Skeletal muscle tissue (tissue), 4 donors: ENCODE measurements around the gene KRT33A. TPM values are rescaled to one million over a fixed set of nuclear protein-coding genes. Genes with fewer than 3 reads are reported as not detected.

Experiments used
- H3K27ac ChIP-seq: one replicate; pipeline ENCODE4 v1.7.0; 2013; ENCODE audit warnings: mild to moderate bottlenecking, low read depth, low read length, inconsistent platforms
- H3K27me3 ChIP-seq, 3 donors: one replicate each; pipeline ENCODE4 v1.7.0; 2013; ENCODE audit warnings: low read length in 3 of 3; ENCODE audit not compliant: control insufficient read depth in 3 of 3, insufficient read depth in 3 of 3
- H3K36me3 ChIP-seq, 3 donors: one replicate each; pipeline ENCODE4 v1.7.0; 2013; ENCODE audit warnings: low read length in 3 of 3; ENCODE audit not compliant: control insufficient read depth in 3 of 3, insufficient read depth in 3 of 3
- H3K4me1 ChIP-seq, 3 donors: one replicate each; pipeline ENCODE4 v1.7.0; 2013; ENCODE audit warnings: low read length in 3 of 3, mild to moderate bottlenecking in 3 of 3; ENCODE audit not compliant: control insufficient read depth in 3 of 3, insufficient read depth in 3 of 3
- H3K4me3 ChIP-seq, 3 donors: one replicate each; pipeline ENCODE4 v1.7.0; 2013; ENCODE audit warnings: low read length in 3 of 3
- H3K9ac ChIP-seq, 3 donors: one replicate each; pipeline ENCODE4 v1.7.0; 2013; ENCODE audit warnings: low read length in 3 of 3, mild to moderate bottlenecking in 3 of 3, moderate library complexity in 2 of 3, low read depth in 1 of 3
- H3K9me3 ChIP-seq, 3 donors: one replicate each; pipeline ENCODE4 v1.7.0; 2013; ENCODE audit warnings: low read length in 3 of 3; ENCODE audit not compliant: control insufficient read depth in 3 of 3
- total RNA-seq: library from RNA; depleted of rRNA; stranded (reverse); fragments of >200 nt; gene quantifications from one replicate; pipeline ENCODE4 v1.2.3, GENCODE V29; 2014
- donor health status: Osteomylitis.

Gene KRT33A
- total RNA-seq, 1 donor from 2014 or later: not detected

DNA sequence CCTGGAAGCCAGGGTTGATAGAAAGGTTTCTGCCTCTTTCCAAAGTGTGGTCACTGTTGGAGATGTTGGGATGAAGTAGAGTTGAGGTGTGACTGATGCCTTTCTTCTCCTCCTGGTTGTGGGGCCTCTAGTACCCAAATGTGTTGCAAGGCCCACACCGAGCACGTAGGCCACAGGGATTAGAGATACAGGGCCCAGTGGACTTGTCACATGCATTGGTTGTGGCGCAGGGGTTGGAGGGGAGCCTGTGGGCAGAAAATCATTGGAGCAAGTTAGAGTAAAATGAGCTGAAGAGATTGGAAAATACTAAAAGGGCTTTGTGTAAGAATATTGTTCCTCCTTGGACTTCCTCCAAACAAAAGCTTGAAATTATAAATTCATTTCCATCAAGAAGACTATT, 4.6 kb downstream of the KRT33A start:
- Histone ChIP-seq H3K9ac (no peak overlapping the region), H3K9me3 (no peaks in the 10 kb centered on the region), H3K4me3 (no peak overlapping the region), H3K27ac (no peak overlapping the region), H3K36me3 (no peaks in the 10 kb centered on the region), H3K27me3 (peaks cover 0 to 3% (median 1%) of the 10 kb centered on the region in 3 donors), H3K4me1 (no peaks in the 10 kb centered on the region)

DNA sequence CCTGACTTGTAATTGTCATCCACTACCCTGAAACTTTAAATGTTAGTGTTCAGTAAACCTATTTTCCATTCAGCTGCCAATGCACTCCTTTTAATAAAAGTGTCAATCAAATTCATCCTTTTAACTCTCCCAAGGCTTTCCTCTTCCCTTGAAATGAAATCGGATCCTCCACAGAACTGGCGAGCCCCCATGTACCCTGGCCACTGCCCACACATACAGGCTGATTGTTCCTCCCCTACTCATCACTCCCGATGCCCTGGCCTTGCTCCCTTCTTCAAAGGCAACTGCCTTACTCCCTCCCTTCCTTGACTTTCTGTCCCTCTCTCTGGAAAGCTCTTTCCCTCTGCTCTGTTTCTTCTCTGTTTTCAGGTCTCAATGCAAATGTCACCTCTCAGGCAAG, 7.6 kb downstream of the KRT33A start:
- no peak overlapping the region for H3K27ac ChIP-seq
- no peak overlapping the region for H3K9ac ChIP-seq
- H3K36me3 ChIP-seq: no peaks in the 10 kb centered on the region
- peaks cover 0 to 3% (median 0%) of the 10 kb centered on the region in 3 donors for H3K4me1 ChIP-seq
- peaks cover 0 to 3% (median 2%) of the 10 kb centered on the region in 3 donors for H3K27me3 ChIP-seq
- H3K4me3 ChIP-seq: no peak overlapping the region
- H3K9me3 ChIP-seq: no peaks in the 10 kb centered on the region

DNA sequence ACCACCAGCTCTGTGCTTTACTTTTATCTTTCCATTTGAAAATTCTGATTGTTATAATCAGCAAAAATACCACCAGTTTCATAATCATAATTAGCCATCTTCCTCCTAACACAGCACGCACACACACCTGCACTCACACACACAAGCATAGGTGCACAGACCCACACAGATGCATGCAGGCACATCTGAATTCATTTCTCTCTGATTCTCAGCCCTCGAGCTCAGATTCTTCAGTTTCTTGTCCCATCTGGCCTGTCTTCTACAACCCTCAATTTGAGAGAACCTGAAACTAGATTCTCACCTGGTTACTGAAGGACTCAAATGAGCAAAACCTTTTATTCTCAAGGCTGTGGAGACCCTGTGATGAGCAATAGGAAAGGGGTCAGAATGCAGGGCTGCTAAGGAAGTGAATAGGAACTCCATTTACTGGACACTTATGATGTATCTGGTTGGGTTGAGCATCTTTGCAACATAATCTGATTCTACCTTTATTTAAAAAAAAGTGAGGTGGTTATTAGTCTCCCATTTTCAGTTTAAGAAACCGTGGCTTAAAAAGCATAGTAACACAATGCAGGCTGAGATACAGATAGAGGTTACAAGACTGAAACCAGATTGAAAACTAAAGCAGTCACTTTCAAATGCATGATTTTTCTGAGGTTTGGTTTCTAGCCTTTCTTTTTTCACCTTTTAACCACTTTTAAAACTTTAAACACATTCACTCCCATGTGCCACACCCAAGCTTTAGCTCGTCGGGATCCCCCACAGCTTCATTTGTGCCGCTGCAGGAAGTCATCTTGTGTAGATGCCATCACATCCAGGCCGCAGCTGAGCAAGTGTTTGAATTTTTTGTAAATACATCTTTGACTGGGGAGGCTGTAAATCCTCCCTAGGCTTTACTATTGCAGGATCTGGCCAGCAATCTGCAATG, 9.4 kb downstream of the KRT33A start:
- peaks cover 0 to 3% (median 0%) of the 10 kb centered on the region in 3 donors for H3K4me1 ChIP-seq
- H3K27ac ChIP-seq: no peak overlapping the region
- H3K27me3 ChIP-seq: peaks cover 0 to 3% (median 2%) of the 10 kb centered on the region in 3 donors
- H3K9me3 ChIP-seq: no peaks in the 10 kb centered on the region
- no peaks in the 10 kb centered on the region for H3K36me3 ChIP-seq
- H3K4me3 ChIP-seq: no peak overlapping the region
- no peak overlapping the region for H3K9ac ChIP-seq

DNA sequence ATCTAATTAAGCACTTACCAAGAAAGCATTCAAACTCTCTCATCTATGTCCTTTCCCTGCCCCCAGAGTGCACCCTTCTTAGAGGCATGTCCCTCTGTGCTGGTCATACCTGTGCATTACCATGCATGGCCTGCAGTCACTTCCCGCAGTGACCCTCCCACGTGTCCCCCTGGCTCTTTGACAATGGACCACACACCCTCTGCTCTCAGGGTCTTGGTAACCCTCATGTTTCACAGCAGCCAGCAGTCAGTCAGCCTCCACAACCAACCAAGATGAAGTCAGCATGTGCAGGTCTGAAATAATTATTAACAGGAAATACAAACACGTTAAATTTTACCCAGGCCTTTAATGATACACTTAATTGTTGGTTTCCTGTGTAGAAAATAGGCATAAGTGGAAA, 10.1 kb downstream of the KRT33A start:
- Histone ChIP-seq H3K27ac (no peak overlapping the region), H3K9ac (no peak overlapping the region), H3K27me3 (peaks cover 0 to 3% (median 2%) of the 10 kb centered on the region in 3 donors), H3K4me1 (peaks cover 0 to 3% (median 0%) of the 10 kb centered on the region in 3 donors), H3K9me3 (no peaks in the 10 kb centered on the region), H3K36me3 (no peaks in the 10 kb centered on the region), H3K4me3 (no peak overlapping the region)

DNA sequence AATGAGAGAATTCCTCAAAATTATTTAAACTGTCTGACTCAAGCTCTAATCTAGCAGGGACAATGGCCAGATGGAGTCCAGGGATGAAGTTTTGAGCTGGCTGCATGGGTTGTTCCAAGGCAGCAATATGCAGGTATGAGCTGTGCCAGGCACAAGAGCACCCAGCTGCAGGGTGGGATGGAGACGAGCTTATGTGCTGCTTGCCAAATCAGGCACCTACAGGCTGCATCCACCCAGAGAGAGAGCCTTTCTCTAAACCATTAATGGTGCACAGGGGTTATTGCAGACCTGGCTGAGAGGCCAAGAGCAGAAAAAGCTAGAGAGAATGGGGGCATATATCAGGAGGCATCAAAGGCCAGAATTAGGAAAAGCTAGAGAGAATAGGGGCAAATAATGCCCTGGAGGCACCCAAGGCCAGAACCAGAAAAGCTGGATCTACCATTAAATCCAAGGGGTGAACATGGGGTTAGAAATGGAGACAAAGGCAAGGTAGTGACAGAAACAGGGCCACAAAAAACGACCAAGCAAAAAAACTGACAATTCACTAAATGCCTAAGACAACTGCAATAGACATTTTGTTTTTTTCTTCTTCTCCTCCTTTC, 11.0 kb downstream of the KRT33A start:
- Histone ChIP-seq H3K27ac (no peak overlapping the region), H3K4me1 (peaks cover 0 to 3% (median 0%) of the 10 kb centered on the region in 3 donors), H3K27me3 (peaks cover 0 to 5% (median 4%) of the 10 kb centered on the region in 3 donors), H3K9ac (no peak overlapping the region), H3K4me3 (no peak overlapping the region), H3K36me3 (no peaks in the 10 kb centered on the region), H3K9me3 (no peaks in the 10 kb centered on the region)

DNA sequence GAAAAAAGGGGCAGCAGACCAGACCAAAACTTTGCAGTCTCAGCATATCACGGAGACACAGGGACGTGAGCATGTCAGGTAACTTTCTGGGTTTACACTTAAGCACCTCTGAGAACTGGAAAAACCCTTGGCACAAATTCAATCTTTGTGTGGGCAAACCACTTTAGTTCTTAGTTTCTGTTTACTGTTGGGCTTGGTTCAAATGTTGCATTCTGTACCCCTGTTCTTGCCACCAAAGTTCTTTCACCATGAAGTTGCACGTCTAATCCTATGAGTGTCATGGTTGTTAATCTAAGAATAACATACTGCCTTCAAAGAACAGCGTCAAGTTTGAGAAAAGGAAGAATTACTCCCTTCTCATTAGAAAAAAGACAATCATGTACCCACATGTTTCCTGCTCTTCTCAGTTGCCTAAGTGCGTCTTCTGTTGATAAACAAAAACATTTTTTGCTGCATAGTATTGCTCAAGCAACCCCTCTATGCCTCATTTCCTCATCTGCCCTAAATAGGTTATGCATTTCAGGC, 11.6 kb downstream of the KRT33A start:
- Histone ChIP-seq H3K9ac (no peak overlapping the region), H3K4me1 (peaks cover 0 to 3% (median 0%) of the 10 kb centered on the region in 3 donors), H3K9me3 (no peaks in the 10 kb centered on the region), H3K27ac (no peak overlapping the region), H3K36me3 (no peaks in the 10 kb centered on the region), H3K4me3 (no peak overlapping the region), H3K27me3 (peaks cover 0 to 7% (median 5%) of the 10 kb centered on the region in 3 donors)

DNA sequence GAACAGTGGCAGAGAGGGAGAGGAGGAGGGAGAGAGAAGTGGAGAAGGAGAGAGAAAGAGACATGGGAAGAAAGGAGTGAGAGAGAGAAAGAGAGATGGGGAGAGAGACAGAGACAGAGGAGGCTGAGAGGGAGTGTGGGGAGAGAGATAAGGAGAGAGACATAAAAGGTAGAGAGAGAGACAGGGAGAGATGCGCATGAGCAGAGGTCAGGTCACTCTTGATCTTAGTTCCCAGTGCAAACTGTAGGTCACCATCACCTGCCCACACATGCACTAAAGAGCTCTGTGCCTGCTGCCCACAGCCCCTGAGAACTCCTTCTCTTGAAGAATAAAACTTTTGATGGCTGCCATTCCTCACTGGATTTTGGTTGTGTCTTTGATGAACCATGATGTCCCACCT, 14.9 kb downstream of the KRT33A start:
- no peaks in the 10 kb centered on the region for H3K36me3 ChIP-seq
- H3K4me3 ChIP-seq: no peak overlapping the region
- H3K9ac ChIP-seq: no peak overlapping the region
- H3K27ac ChIP-seq: no peak overlapping the region
- peaks cover 0 to 7% (median 3%) of the 10 kb centered on the region in 3 donors for H3K27me3 ChIP-seq
- H3K4me1 ChIP-seq: peaks cover 0 to 3% (median 0%) of the 10 kb centered on the region in 3 donors
- H3K9me3 ChIP-seq: no peaks in the 10 kb centered on the region

DNA sequence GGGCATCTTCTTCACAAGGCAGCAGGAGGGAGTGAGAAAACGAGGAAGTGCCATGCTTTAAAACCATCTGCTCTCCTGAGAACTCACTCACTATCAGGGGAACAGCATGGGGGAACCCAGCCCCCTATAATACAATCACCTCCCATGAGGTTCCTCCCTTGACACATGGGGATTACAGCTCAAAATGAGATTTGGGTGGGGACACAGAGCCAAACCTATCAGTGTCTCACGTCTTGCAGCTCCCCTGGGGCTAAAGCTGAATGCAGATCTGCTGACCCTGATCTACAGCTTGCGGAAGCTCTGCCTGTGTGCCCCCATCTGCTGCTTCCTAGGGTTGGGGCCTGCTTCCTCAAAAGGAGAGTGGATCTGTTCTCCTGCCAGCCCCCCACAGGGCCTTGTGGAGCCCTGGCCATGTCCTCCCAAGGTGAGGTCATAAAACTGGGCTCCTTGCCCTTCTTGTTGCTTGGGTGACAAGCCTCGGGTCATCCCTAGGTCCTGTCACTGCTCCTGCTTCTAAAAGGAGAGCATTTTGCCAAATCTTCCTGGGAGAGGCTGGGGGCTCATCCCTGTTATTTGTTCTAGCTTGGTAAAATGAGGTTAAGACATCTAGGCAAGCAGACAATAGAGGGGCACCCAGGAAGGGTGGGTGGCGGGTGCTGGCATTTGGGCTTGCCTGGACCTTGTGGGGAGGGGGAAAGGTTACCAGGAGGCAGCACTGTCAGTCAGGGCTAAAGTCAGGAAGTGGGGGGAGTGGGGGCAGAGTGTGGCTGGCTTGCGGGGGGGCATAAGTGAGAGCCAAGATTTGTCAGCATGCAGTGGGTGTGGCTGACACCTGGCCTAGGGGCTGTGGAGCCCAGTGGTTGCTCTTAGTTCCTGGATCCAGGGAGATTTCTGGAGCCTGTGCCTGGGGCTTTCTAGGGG, 16.0 kb downstream of the KRT33A start:
- no peaks in the 10 kb centered on the region for H3K9me3 ChIP-seq
- no peak overlapping the region for H3K9ac ChIP-seq
- H3K4me3 ChIP-seq: no peak overlapping the region
- no peak overlapping the region for H3K27ac ChIP-seq
- no peaks in the 10 kb centered on the region for H3K4me1 ChIP-seq
- peaks cover 0 to 7% (median 3%) of the 10 kb centered on the region in 3 donors for H3K27me3 ChIP-seq
- no peaks in the 10 kb centered on the region for H3K36me3 ChIP-seq

DNA sequence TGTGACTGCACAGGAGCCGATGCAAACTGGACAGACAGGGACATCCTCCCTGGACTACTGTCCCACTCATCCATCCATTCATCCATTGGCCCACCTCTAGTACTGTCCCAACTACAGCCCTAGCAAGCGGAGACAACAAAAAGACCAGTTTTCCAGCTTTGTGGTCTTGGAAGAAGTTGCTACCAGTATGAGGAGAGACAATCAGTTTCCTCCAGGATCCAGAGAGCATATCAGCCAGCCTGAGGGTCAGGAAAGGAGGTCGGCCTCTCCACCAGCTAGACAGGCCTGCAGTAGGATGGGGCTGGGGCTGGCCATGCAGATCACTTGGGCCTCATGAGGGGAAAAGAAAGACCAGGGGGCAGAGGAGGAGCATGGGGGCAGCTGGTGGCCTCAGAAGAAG, 16.8 kb downstream of the KRT33A start:
- Histone ChIP-seq H3K4me1 (no peaks in the 10 kb centered on the region), H3K9ac (no peak overlapping the region), H3K27ac (no peak overlapping the region), H3K4me3 (no peak overlapping the region), H3K9me3 (no peaks in the 10 kb centered on the region), H3K36me3 (no peaks in the 10 kb centered on the region), H3K27me3 (peaks cover 0 to 7% (median 3%) of the 10 kb centered on the region in 3 donors)
